ENCODE measurements around the gene NOL6.
"Not testable (repeated sequence)": the region's sequence is repeated elsewhere in the genome, so short reads cannot be mapped to it uniquely, and the experiment has no call there.

NOL6 gene

GRCh38 chr9:33472881-33473615 is 676 bp downstream of the NOL6 start:
- in situ Hi-C loops (cut with HindIII; ENCODE audit: low sequenced_read_pairs) = no loop called here

GRCh38 chr9:33472171-33472880 is 1.4 kb downstream of the NOL6 start:
- in situ Hi-C loops (cut with HindIII; ENCODE audit: low sequenced_read_pairs) = no loop called here

DNA sequence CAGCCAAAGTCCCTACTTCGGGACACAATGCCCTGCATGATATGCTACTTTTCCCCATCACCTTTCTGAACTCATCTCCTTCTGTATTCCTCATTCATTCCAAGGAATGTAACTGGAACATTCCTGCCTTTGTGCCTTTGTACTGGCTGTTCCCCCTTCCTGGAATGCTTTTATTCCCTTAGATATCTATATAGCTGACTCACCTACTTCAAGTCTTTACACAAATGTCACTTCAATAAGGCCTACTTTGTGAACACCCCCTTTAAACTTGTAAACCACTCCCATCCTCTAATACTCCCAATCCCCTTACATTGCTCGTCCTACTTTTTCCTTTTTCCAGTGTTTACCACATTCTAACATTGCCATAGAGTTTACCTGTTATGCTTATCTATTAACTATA is 2.4 kb downstream of the NOL6 start:
- in situ Hi-C loops (cut with HindIII; ENCODE audit: low sequenced_read_pairs) = no loop called here

DNA sequence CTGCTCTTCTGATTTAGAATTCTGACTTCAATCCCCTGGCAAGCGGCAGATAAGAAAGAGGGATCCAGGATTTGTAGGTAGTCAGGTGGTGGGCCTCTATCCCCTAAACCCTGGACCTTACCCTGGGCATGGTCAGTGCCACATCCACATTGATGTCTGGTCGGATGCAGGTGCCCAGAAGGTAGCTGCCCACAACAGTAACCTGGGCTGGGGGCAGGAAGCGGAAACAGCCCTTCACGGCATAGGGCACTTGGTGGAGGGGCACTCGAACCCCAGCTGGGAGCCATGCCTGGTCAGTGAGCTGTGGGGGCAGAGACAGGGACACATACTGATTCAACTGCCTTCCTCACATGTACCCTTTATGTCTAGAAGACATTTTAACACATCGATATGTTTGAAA is 3.8 kb downstream of the NOL6 start:
- in situ Hi-C loops (cut with HindIII; ENCODE audit: low sequenced_read_pairs) = loop anchor here (10.0 kb wide), 1 partner anchor 65 kb away; the partner anchor contains the start of gene AQP7

- in situ Hi-C loops (cut with HindIII; ENCODE audit: low sequenced_read_pairs) = loop anchor here (10.0 kb wide), 1 partner anchor 64 kb away; the partner anchor contains the start of gene AQP7
These were observed 4.7 kb downstream of the NOL6 start for GRCh38 chr9:33468797-33469621.

GRCh38 chr9:33468215-33468730 is 5.5 kb downstream of the NOL6 start:
- in situ Hi-C loops (cut with HindIII; ENCODE audit: low sequenced_read_pairs) = loop anchor here (10.0 kb wide), 1 partner anchor 63 kb away; the partner anchor contains the start of gene AQP7

- in situ Hi-C loops (cut with HindIII; ENCODE audit: low sequenced_read_pairs) = loop anchor here (10.0 kb wide), 1 partner anchor 63 kb away; the partner anchor contains the start of gene AQP7
These were observed 6.2 kb downstream of the NOL6 start for GRCh38 chr9:33467526-33467925.

GRCh38 chr9:33466565-33467495 is 6.9 kb downstream of the NOL6 start:
- in situ Hi-C loops (cut with HindIII; ENCODE audit: low sequenced_read_pairs) = loop anchor here (10.0 kb wide), 1 partner anchor 62 kb away; the partner anchor contains the start of gene AQP7

DNA sequence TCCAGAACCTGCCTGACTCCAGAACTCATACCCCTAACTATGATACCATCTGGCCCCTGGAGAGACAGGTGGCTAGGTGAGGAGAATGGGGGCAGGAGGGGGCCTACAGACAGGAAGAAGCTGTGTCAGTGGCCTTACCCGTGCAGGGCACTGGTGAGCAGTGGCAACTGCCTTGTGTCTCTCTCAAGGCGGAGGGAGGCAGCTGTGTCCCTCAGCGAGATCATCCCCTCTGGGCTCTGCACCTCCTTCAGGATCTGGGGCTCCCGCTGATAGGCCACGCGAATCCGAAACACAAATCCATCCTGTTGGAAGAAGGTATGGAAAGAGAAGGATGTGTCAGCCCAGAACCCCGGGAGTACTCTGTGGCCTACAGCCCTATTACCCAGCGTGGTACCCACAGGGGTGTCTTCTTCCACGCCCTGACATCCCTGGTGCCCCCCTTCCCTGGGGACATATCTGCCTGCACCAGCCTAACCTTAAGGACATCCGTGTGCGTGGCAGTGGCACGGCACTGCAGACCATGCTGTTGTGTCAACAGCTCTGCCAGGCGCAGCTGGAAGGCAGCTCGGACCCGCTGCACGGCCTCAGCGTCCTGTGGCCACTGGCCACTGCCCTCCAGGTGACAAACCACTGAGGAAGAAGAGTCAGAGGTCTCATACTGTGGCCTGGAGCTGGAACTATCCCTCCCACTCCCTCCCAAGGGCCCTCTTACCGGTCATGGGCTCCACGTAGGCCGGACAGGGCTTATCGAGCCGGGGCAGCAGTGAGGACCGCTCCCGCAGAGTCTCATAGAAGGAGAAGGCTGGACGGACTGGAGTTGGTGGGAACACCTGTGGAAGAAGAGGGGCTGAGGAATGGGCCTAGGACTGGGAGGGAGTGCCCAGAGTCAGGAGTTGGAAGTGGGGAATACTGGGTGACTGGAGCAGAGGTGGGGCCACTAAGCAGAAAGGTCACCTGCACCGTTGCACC is 7.8 kb downstream of the NOL6 start:
- in situ Hi-C loops (cut with HindIII; ENCODE audit: low sequenced_read_pairs) = loop anchor here (10.0 kb wide), 1 partner anchor 61 kb away; the partner anchor contains the start of gene AQP7

GRCh38 chr9:33465096-33465495 is 8.6 kb downstream of the NOL6 start:
- in situ Hi-C loops (cut with HindIII; ENCODE audit: low sequenced_read_pairs) = loop anchor here (10.0 kb wide), 1 partner anchor 60 kb away; the partner anchor contains the start of gene AQP7

GRCh38 chr9:33464045-33464636 is 9.6 kb downstream of the NOL6 start:
- in situ Hi-C loops (cut with HindIII; ENCODE audit: low sequenced_read_pairs) = loop anchor here (10.0 kb wide), 1 partner anchor 59 kb away; the partner anchor contains the start of gene AQP7

DNA sequence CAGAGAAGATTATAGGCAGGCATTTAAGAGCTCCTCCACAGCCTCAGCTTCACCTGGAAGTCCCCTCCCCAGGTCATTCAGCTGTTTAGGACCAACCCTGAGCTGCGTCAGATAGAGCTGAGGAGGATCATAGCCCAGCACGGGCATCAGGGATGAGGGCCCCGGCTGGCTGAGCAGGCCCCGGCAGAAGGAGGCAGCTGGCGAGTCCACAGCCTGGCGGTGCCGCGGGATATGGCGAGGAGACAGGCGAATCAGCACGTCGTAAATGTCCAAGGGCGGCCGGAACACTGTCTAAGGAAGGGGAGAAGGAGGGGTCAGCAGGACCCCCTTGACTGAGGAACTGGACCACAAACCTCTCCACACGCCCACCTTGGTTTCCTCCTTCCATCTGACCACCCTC is 10.6 kb downstream of the NOL6 start:
- in situ Hi-C loops (cut with HindIII; ENCODE audit: low sequenced_read_pairs) = loop anchor here (10.0 kb wide), 1 partner anchor 58 kb away; the partner anchor contains the start of gene AQP7

- in situ Hi-C loops (cut with HindIII; ENCODE audit: low sequenced_read_pairs) = loop anchor here (10.0 kb wide), 1 partner anchor 57 kb away; the partner anchor contains the start of gene AQP7
These were observed 12.2 kb downstream of the NOL6 start for GRCh38 chr9:33461492-33461891.

DNA sequence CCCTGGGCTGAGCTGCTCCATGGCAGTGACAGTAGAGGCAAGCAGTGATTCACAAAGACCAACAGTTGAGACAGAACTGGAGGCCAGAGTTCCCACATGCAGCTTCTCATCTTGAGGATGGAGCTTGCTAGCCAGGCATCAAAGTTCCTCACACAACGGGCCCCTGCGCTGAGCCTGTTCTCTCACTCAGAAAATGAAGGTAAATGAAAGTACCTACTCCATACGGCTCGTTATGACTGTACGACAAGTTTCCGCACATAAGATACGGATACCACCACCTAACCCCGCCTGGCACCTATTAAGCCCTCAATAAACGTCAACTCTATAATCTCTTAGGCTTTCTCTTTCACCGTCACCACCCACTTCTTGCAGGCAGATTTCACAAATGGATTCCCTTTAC is 12.9 kb downstream of the NOL6 start:
- in situ Hi-C loops (cut with HindIII; ENCODE audit: low sequenced_read_pairs) = loop anchor here (10.0 kb wide), 1 partner anchor 56 kb away; the partner anchor contains the start of gene AQP7

- in situ Hi-C loops (cut with HindIII; ENCODE audit: low sequenced_read_pairs) = no loop called here
These were observed 14.6 kb downstream of the NOL6 start for GRCh38 chr9:33459115-33459514.

DNA sequence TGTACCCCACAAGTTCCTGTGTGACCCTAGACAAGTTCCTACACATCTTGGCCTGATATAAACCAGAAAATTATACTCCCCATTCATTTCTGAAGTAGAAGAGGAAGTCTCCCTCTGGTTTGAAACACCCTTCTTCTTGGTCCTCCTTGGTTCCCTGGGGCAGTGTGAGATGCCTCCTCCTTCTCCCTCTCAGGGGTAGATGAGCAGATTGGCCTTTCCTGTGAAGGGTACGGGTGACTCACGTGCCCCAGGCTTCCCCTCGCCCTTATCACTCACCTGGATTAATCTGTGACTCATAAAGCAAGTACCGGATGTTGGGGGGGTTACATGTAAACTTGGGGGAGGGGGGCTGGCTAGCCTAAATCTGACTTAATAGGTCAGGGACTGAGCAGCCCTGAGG is 15.3 kb downstream of the NOL6 start:
- in situ Hi-C loops (cut with HindIII; ENCODE audit: low sequenced_read_pairs) = no loop called here

GRCh38 chr9:33455945-33456344 is 17.8 kb downstream of the NOL6 start:
- in situ Hi-C loops (cut with HindIII; ENCODE audit: low sequenced_read_pairs) = no loop called here

- in situ Hi-C loops (cut with HindIII; ENCODE audit: low sequenced_read_pairs) = not testable (repeated sequence)
These were observed 18.3 kb downstream of the NOL6 start for GRCh38 chr9:33455456-33455855.
